SK-N-SH (cell line): ENCODE measurements around the gene PUDP. TPM values are rescaled to one million over a fixed set of nuclear protein-coding genes. Genes with fewer than 3 reads are reported as not detected.

ENCODE experiments used
- CTCF ChIA-PET: fragments of 300-600, 350-600 bp; formaldehyde crosslinking; extraction: SDS; loops from one replicate; lab custom pipeline; 2021; lab: Yijun Ruan, JAX
- POLR2A ChIA-PET: fragments of 350-600 bp; sonication (Branson Sonifier 250); formaldehyde crosslinking; extraction: SDS; loops from one replicate; lab custom pipeline; 2020; ENCODE audit warnings: antibody characterized with exemption, inconsistent platforms; lab: Yijun Ruan, JAX
- DNase-seq: peaks from one replicate; pipeline ENCODE4 v3.0.0; 2012
- H2AFZ ChIP-seq: fragments of 200-600 bp; sonication (generic); 2 replicates; pipeline ENCODE4 v1.8.1; 2016; ENCODE audit warnings: antibody characterized with exemption, mild to moderate bottlenecking, low read depth
- H3F3A ChIP-seq: fragments of 200-600 bp; sonication (generic); replicated peaks from 2 replicates; pipeline ENCODE3; 2016; ENCODE audit warnings: antibody characterized with exemption, mild to moderate bottlenecking; ENCODE audit not compliant: insufficient read depth
- H3K27ac ChIP-seq, 2 experiments: fragments of 200-500 bp in 1 of 2; fragments of 200-600 bp in 1 of 2; sonication (Bioruptor generic) in 1 of 2; sonication (generic), shearing (Covaris generic) in 1 of 2; 2 replicates each; pipeline versions ENCODE4 v1.5.1 to v1.6.1; 2014 to 2016; ENCODE audit warnings: low read depth in 2 of 2, inconsistent platforms in 1 of 2, low read length in 1 of 2, mild to moderate bottlenecking in 1 of 2, mixed read lengths in 1 of 2
- H3K27me3 ChIP-seq: fragments of 200-600 bp; sonication (generic), shearing (Covaris generic); 2 replicates; pipeline ENCODE4 v1.6.1; 2016; ENCODE audit warnings: mixed run types; ENCODE audit not compliant: insufficient read depth
- H3K36me3 ChIP-seq, 2 experiments: fragments of 200-500 bp in 1 of 2; fragments of 200-600 bp in 1 of 2; sonication (Bioruptor generic) in 1 of 2; sonication (generic) in 1 of 2; replicated peaks in 1 of 2; 2 replicates each; pipeline versions ENCODE3 to v1.5.1; 2014 to 2016; ENCODE audit warnings: low read length in 1 of 2, mild to moderate bottlenecking in 1 of 2; ENCODE audit not compliant: insufficient read depth in 2 of 2, control insufficient read depth in 1 of 2
- H3K4me1 ChIP-seq, 2 experiments: fragments of 200-500 bp in 1 of 2; fragments of 200-600 bp in 1 of 2; sonication (Bioruptor generic) in 1 of 2; sonication (generic), shearing (Covaris generic) in 1 of 2; 2 replicates each; pipeline versions ENCODE4 v1.5.1 to v1.6.1; 2014 to 2016; ENCODE audit warnings: low read depth in 1 of 2, low read length in 1 of 2, mixed run types in 1 of 2; ENCODE audit not compliant: insufficient read depth in 2 of 2, control insufficient read depth in 1 of 2
- H3K4me2 ChIP-seq: fragments of 200-600 bp; sonication (generic), shearing (Covaris generic); 2 replicates; pipeline ENCODE4 v1.6.1; 2017; ENCODE audit warnings: mixed run types
- H3K4me3 ChIP-seq, 2 experiments: fragments of 200-500 bp in 1 of 2; fragments of 200-600 bp in 1 of 2; sonication (Bioruptor generic) in 1 of 2; sonication (generic), shearing (Covaris generic) in 1 of 2; 2 replicates each; pipeline versions ENCODE4 v1.5.1 to v1.8.1; 2014 to 2016; ENCODE audit warnings: low read depth in 2 of 2, inconsistent platforms in 1 of 2, low read length in 1 of 2, mild to moderate bottlenecking in 1 of 2, mixed read lengths in 1 of 2, moderate library complexity in 1 of 2
- H3K79me2 ChIP-seq: fragments of 200-600 bp; sonication (generic); 2 replicates; pipeline ENCODE4 v1.8.1; 2017; ENCODE audit warnings: mild to moderate bottlenecking; ENCODE audit not compliant: insufficient read depth
- H3K9ac ChIP-seq: fragments of 200-600 bp; sonication (generic); 2 replicates; pipeline ENCODE4 v1.6.1; 2017; ENCODE audit warnings: mixed run types
- H3K9me2 ChIP-seq: fragments of 200-600 bp; sonication (generic); 2 replicates; pipeline ENCODE4 v1.6.1; 2017; ENCODE audit warnings: mixed run types
- H3K9me3 ChIP-seq: fragments of 200-600 bp; sonication (generic); 2 replicates; pipeline ENCODE4 v1.6.1; 2017; ENCODE audit warnings: mixed run types, mild to moderate bottlenecking, moderate library complexity
- H4K20me1 ChIP-seq: fragments of 200-600 bp; sonication (generic); 2 replicates; pipeline ENCODE4 v1.6.1; 2017; ENCODE audit warnings: mild to moderate bottlenecking, mixed run types; ENCODE audit not compliant: insufficient read depth
- CHD2 ChIP-seq: fragments of 150-350 bp; IDR thresholded peaks from 2 replicates; pipeline ENCODE4 v1.6.1; 2018; ENCODE audit warnings: low read length; ENCODE audit not compliant: partially characterized antibody
- EP300 ChIP-seq, 2 experiments: IDR thresholded peaks; 2 replicates each; pipeline versions ENCODE4 v1.4.0 to v1.6.1; 2012; ENCODE audit warnings: borderline replicate concordance in 1 of 2, low read depth in 1 of 2, low read length in 1 of 2
- FOXJ3 ChIP-seq: sonication (generic); formaldehyde crosslinking; IDR thresholded peaks from 2 replicates; pipeline ENCODE4 v1.5.1; 2020; ENCODE audit warnings: mild to moderate bottlenecking, missing genetic modification reagents
- GATA2 ChIP-seq: sonication (generic); formaldehyde crosslinking; IDR thresholded peaks from 2 replicates; pipeline ENCODE4 v1.5.0; 2020; ENCODE audit warnings: mild to moderate bottlenecking, missing genetic modification reagents
- IRF3 ChIP-seq: fragments of 150-350 bp; IDR thresholded peaks from 2 replicates; pipeline ENCODE4 v1.6.1; 2016; ENCODE audit warnings: mild to moderate bottlenecking, low read depth, low read length
- MAX ChIP-seq: IDR thresholded peaks from 2 replicates; pipeline ENCODE4 v1.4.0; 2012; ENCODE audit warnings: low read depth
- MXI1 ChIP-seq: IDR thresholded peaks from 2 replicates; pipeline ENCODE4 v1.6.1; 2012; ENCODE audit warnings: mild to moderate bottlenecking, low read depth, low read length, improper control_type of control experiment
- NRF1 ChIP-seq: IDR thresholded peaks from 2 replicates; pipeline ENCODE4 v1.6.1; 2012; ENCODE audit warnings: low read depth, mild to moderate bottlenecking, low read length
- POLR2AphosphoS5 ChIP-seq: IDR thresholded peaks from 2 replicates; pipeline ENCODE4 v1.6.1; 2012; ENCODE audit warnings: low read depth, low read length
- RCOR1 ChIP-seq: fragments of 150-350 bp; IDR thresholded peaks from 2 replicates; pipeline ENCODE4 v1.6.1; 2017; ENCODE audit warnings: antibody characterized with exemption, low read length
- SIN3A ChIP-seq: IDR thresholded peaks from 2 replicates; pipeline ENCODE4 v1.6.1; 2012; ENCODE audit warnings: low read depth, mild to moderate bottlenecking, low read length, moderate library complexity, borderline replicate concordance
- SMC3 ChIP-seq: IDR thresholded peaks from 2 replicates; pipeline ENCODE4 v1.6.1; 2012; ENCODE audit warnings: low read depth, low read length, improper control_type of control experiment
- TCF12 ChIP-seq: IDR thresholded peaks from 2 replicates; pipeline ENCODE4 v1.4.0; 2012
- YY1 ChIP-seq: IDR thresholded peaks from 2 replicates; pipeline ENCODE4 v1.4.0; 2012; ENCODE audit warnings: low read depth, mild to moderate bottlenecking
- WGBS: methylation state at CpG from one replicate; pipeline ENCODE4 v1.1.6; 2017; ENCODE audit warnings: low lambda C conversion rate; 5-methylcytosine and 5-hydroxymethylcytosine counted together
- polyA plus RNA-seq, 3 experiments: library from polyadenylated mRNA; depleted of rRNA; stranded (reverse); fragments of >200 nt; gene quantifications; 2 replicates each; pipeline ENCODE4 v1.2.3, GENCODE V29; 2012
- TF ChIP-seq, protein P1 (sequence below): fragments of 200-600 bp; sonication (generic); IDR thresholded peaks from 2 replicates; pipeline ENCODE4 v1.6.1; 2017; ENCODE audit warnings: antibody characterized with exemption, mild to moderate bottlenecking, moderate library complexity

The PUDP gene
- 23.0 and 23.2 TPM in 2 replicates for polyA plus RNA-seq (2012; rRNA removed)
- polyA plus RNA-seq (2012; cell fraction: cytosol; rRNA removed), result 24.7 and 26.4 TPM in 2 replicates
- 12.3 and 12.4 TPM in 2 replicates for polyA plus RNA-seq (2012; cell fraction: nucleus; rRNA removed)

- POLR2A ChIA-PET, result no interaction called here
- H3K36me3 ChIP-seq, result no peaks in the 10 kb centered on the region
- WGBS, result under 1% methylated on average over 19 of the region's 76 CpGs
- peak within 1 kb of the TSS; percentile 82 for H3K9ac ChIP-seq
- H3K27me3 ChIP-seq, result no peaks in the 10 kb centered on the region
- DNase-seq, result peak; percentile 99
- CTCF ChIA-PET, result interaction anchor here (1.6 kb wide), 1 partner anchor 11 kb away, joined by 3 read pairs; no protein-coding TSS in a partner anchor
- no peaks in the 10 kb centered on the region for H3F3A ChIP-seq
- peak within 1 kb of the TSS; percentile 58 to 100 for H3K4me3 ChIP-seq
- H3K9me2 ChIP-seq, result no peaks in the 10 kb centered on the region
- peaks cover 0 to 5% of the 10 kb centered on the region in 2 experiments; a peak in 1 of 4 replicates for H3K4me1 ChIP-seq
- peaks cover 42% of the 10 kb centered on the region for H3K79me2 ChIP-seq
- peaks cover 8% of the 10 kb centered on the region; the same call in 1 of the 2 replicates for H4K20me1 ChIP-seq
- peak within 1 kb of the TSS; percentile 69 to 90 for H3K27ac ChIP-seq
- no peak for TF ChIP-seq GATA2
- no peak for TF ChIP-seq FOXJ3 (CRISPR knock-in tag)
- peak; percentile 76 for TF ChIP-seq YY1
- peak; percentile 58 for TF ChIP-seq MAX
- no peak for TF ChIP-seq EP300 (IDR thresholded peaks at IDR 0.05; ENCODE audit: borderline replicate concordance in 1 of 2, low read depth in 1 of 2, low read length in 1 of 2)
- no peak for TF ChIP-seq TCF12
- peak; percentile 5 for TF ChIP-seq CHD2
- TF ChIP-seq IRF3, result no peak
- peak; percentile 74 for TF ChIP-seq MXI1
- TF ChIP-seq NRF1, result peak; percentile 98
- peak; percentile 65; the same call in 1 of the 2 replicates for TF ChIP-seq RCOR1
- TF ChIP-seq, protein P1, sequence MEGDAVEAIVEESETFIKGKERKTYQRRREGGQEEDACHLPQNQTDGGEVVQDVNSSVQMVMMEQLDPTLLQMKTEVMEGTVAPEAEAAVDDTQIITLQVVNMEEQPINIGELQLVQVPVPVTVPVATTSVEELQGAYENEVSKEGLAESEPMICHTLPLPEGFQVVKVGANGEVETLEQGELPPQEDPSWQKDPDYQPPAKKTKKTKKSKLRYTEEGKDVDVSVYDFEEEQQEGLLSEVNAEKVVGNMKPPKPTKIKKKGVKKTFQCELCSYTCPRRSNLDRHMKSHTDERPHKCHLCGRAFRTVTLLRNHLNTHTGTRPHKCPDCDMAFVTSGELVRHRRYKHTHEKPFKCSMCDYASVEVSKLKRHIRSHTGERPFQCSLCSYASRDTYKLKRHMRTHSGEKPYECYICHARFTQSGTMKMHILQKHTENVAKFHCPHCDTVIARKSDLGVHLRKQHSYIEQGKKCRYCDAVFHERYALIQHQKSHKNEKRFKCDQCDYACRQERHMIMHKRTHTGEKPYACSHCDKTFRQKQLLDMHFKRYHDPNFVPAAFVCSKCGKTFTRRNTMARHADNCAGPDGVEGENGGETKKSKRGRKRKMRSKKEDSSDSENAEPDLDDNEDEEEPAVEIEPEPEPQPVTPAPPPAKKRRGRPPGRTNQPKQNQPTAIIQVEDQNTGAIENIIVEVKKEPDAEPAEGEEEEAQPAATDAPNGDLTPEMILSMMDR, result peak; percentile 40
- no peak for TF ChIP-seq SIN3A
- peak; percentile 62 for TF ChIP-seq POLR2AphosphoS5
- TF ChIP-seq SMC3, result peak; percentile 1; the same call in 1 of the 2 replicates
- H3K4me2 ChIP-seq, result peak within 1 kb of the TSS; percentile 99
- H3K9me3 ChIP-seq, result no peaks in the 10 kb centered on the region
- peak within 1 kb of the TSS; percentile 100 for H2AFZ ChIP-seq
Measured at GRCh38 chrX:7147978-7148854, at the start of gene PUDP. Gene PUDP (minus strand): TSS chrX:7148153. CDS start chrX:7148113, 40 bp downstream.
